ENCODE measurements around the gene GPD2.

Gene GPD2

GRCh38 chr2:156590085-156590739 lies 154.0 kb downstream of the GPD2 start:
- no peak overlapping the region for H3K4me3 ChIP-seq (replicated peaks; ENCODE audit: low read depth, low read length)
- TF ChIP-seq, protein P1, sequence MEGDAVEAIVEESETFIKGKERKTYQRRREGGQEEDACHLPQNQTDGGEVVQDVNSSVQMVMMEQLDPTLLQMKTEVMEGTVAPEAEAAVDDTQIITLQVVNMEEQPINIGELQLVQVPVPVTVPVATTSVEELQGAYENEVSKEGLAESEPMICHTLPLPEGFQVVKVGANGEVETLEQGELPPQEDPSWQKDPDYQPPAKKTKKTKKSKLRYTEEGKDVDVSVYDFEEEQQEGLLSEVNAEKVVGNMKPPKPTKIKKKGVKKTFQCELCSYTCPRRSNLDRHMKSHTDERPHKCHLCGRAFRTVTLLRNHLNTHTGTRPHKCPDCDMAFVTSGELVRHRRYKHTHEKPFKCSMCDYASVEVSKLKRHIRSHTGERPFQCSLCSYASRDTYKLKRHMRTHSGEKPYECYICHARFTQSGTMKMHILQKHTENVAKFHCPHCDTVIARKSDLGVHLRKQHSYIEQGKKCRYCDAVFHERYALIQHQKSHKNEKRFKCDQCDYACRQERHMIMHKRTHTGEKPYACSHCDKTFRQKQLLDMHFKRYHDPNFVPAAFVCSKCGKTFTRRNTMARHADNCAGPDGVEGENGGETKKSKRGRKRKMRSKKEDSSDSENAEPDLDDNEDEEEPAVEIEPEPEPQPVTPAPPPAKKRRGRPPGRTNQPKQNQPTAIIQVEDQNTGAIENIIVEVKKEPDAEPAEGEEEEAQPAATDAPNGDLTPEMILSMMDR (IDR thresholded peaks at IDR 0.05; ENCODE audit: low read length, missing control alignments), result no peak
- DNase-seq (ENCODE audit: low read depth), result no peak

- H3K4me3 ChIP-seq (replicated peaks; ENCODE audit: low read depth, low read length), result no peak overlapping the region
- TF ChIP-seq, protein P1 (IDR thresholded peaks at IDR 0.05; ENCODE audit: low read length, missing control alignments), result no peak
- no peak for DNase-seq (ENCODE audit: low read depth)
Measured at GRCh38 chr2:156592809-156593593, 156.8 kb downstream of the GPD2 start.

- DNase-seq (ENCODE audit: low read depth), result no peak
- TF ChIP-seq, protein P1 (IDR thresholded peaks at IDR 0.05; ENCODE audit: low read length, missing control alignments), result no peak
- no peak overlapping the region for H3K4me3 ChIP-seq (replicated peaks; ENCODE audit: low read depth, low read length)
Measured at GRCh38 chr2:156593594-156593921, 157.4 kb downstream of the GPD2 start.

GRCh38 chr2:156598563-156598962 lies 162.4 kb downstream of the GPD2 start:
- no peak for DNase-seq (ENCODE audit: low read depth)
- H3K4me3 ChIP-seq (replicated peaks; ENCODE audit: low read depth, low read length), result no peak overlapping the region
- TF ChIP-seq, protein P1 (IDR thresholded peaks at IDR 0.05; ENCODE audit: low read length, missing control alignments), result no peak

DNA sequence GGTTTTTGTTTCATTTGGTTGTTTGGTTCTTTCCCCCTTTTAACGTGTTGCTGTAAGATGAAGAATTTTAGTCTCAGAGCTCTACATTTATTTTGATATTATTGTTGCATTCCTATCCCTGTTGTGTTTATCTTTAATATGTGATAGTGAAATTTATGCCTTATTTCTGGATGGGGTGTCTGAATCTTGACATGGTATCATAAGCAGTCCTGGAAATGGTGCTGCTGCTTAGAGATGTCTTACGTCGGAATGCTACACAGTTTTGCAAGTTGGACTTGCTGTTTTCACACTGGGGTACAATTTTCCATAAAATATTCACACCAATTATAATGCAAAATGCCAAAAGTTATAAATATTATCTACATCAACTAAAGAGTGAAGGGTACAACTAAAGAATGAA lies 164.0 kb downstream of the GPD2 start:
- TF ChIP-seq, protein P1 (IDR thresholded peaks at IDR 0.05; ENCODE audit: low read length, missing control alignments), result no peak
- DNase-seq (ENCODE audit: low read depth), result no peak
- H3K4me3 ChIP-seq (replicated peaks; ENCODE audit: low read depth, low read length), result no peak overlapping the region

DNA sequence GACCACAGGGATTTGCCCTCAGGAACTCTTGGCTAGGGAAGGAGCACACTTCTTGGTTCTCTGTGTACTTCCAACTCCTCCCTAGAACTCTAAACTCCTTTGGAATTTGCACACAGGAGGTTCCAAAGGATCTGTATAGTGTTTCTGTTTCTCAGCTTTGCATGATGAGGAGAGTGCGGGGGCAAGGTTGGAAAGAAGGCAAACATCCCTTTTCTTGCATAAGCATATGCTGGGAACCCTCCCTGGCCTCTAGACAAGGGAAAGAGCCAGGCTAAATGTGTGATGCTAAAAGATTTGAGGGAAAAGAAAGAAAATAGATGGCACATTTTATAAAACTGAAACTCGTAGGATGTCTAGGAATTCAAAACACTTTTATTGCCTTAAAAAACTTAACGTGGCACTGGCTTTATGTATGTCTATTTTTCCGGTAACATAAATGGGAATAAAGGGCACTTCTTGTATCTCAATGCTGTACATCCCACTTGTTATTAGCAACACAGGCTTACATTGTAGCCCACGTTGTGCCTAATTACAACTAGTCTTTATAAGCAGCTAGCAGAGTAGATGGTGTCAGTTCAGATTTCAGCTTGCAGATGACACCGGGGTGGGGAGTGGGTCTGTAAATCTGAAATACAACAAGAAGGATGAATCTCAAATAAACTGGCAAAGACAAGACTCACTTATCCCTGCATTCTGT lies 165.8 kb downstream of the GPD2 start:
- DNase-seq (ENCODE audit: low read depth), result no peak
- TF ChIP-seq, protein P1 (IDR thresholded peaks at IDR 0.05; ENCODE audit: low read length, missing control alignments), result no peak
- H3K4me3 ChIP-seq (replicated peaks; ENCODE audit: low read depth, low read length), result no peak overlapping the region
